Endothelial cell of umbilical vein (primary cell): Measurements from ENCODE around the gene FBXW9. TPM values are rescaled to one million over a fixed set of nuclear protein-coding genes. Genes with fewer than 3 reads are reported as not detected.

ENCODE experiments used
- BruUV-seq: library from RNA; stranded (reverse); fragments of 400-500 nt; replicated peaks from 2 replicates; lab custom pipeline; 2021; lab: Mats Ljungman, UMichigan
- CTCF ChIA-PET: fragments of 300-600, 350-600 bp; sonication (Branson Sonifier 250); formaldehyde crosslinking; loops from one replicate; lab custom pipeline; 2021; ENCODE audit warnings: antibody characterized with exemption, inconsistent platforms; lab: Charles Lee
- POLR2A ChIA-PET: fragments of 300-600, 350-600 bp; sonication (Branson Sonifier 250); formaldehyde crosslinking; loops from one replicate; lab custom pipeline; 2021; ENCODE audit warnings: antibody characterized with exemption, inconsistent platforms; lab: Charles Lee
- DNase-seq: peaks from one replicate; pipeline ENCODE4 v3.0.0-alpha.2; 2011; ENCODE audit warnings: low read depth, low spot score
- FAIRE-seq: peaks from 2 replicates; lab custom pipeline; 2011; peaks lifted over from hg19 to GRCh38; lab: Jason Lieb, UNC
- H2AFZ ChIP-seq: 2 replicates; pipeline ENCODE4 v1.6.0; 2012; ENCODE audit warnings: low read depth, low read length, control low read depth, inconsistent platforms
- H3K27ac ChIP-seq: 2 replicates; pipeline ENCODE4 v1.5.1; 2011; ENCODE audit warnings: low read depth, mild to moderate bottlenecking, control low read depth, low read length, moderate library complexity; ENCODE audit not compliant: insufficient read depth
- H3K27me3 ChIP-seq, 2 experiments: 2 replicates each; pipeline versions ENCODE4 v1.6.0 to v1.6.1; 2011; ENCODE audit warnings: low read length in 2 of 2, mixed read lengths in 1 of 2; ENCODE audit not compliant: control insufficient read depth in 2 of 2, insufficient read depth in 2 of 2
- H3K36me3 ChIP-seq, 2 experiments: 2 replicates in 1 of 2; 3 replicates in 1 of 2; pipeline ENCODE4 v1.5.1; 2011; ENCODE audit warnings: low read length in 2 of 2, mild to moderate bottlenecking in 1 of 2, moderate library complexity in 1 of 2; ENCODE audit not compliant: control insufficient read depth in 2 of 2, insufficient read depth in 2 of 2; ENCODE audit errors: extremely low read depth in 1 of 2
- H3K4me1 ChIP-seq: 3 replicates; pipeline ENCODE4 v1.5.1; 2011; ENCODE audit warnings: mild to moderate bottlenecking, low read length; ENCODE audit not compliant: control insufficient read depth, insufficient read depth; ENCODE audit errors: extremely low read depth
- H3K4me2 ChIP-seq: 2 replicates; pipeline ENCODE4 v1.6.1; 2011; ENCODE audit warnings: low read length, control low read depth, mixed read lengths; ENCODE audit not compliant: insufficient read depth
- H3K4me3 ChIP-seq, 3 experiments: fragments of 200-600 bp in 1 of 3; sonication (generic), shearing (Covaris generic) in 1 of 3; replicated peaks in 1 of 3; 2 replicates each; pipeline ENCODE4 v1.5.1; 2011 to 2016; ENCODE audit warnings: control low read depth in 3 of 3, low read length in 3 of 3, mild to moderate bottlenecking in 2 of 3, inconsistent platforms in 1 of 3, low read depth in 1 of 3, moderate library complexity in 1 of 3; ENCODE audit not compliant: insufficient read depth in 1 of 3
- H3K79me2 ChIP-seq: 2 replicates; pipeline ENCODE4 v1.6.0; 2012; ENCODE audit warnings: low read length, inconsistent platforms; ENCODE audit not compliant: control insufficient read depth, insufficient read depth
- H3K9ac ChIP-seq: replicated peaks from 2 replicates; pipeline ENCODE3; 2011; ENCODE audit warnings: low read length, control low read depth; ENCODE audit not compliant: insufficient read depth; ENCODE audit errors: extremely low read depth
- H3K9me1 ChIP-seq: replicated peaks from 3 replicates; pipeline ENCODE4 v1.6.0; 2011; ENCODE audit warnings: mild to moderate bottlenecking, low read length; ENCODE audit not compliant: control insufficient read depth, insufficient read depth; ENCODE audit errors: extremely low read depth
- H3K9me3 ChIP-seq: replicated peaks from 2 replicates; pipeline ENCODE4 v1.5.1; 2012; ENCODE audit warnings: low read length, inconsistent platforms; ENCODE audit not compliant: control insufficient read depth, insufficient read depth
- H4K20me1 ChIP-seq: replicated peaks from 2 replicates; pipeline ENCODE3; 2011; ENCODE audit warnings: mild to moderate bottlenecking, low read length; ENCODE audit not compliant: control insufficient read depth, insufficient read depth; ENCODE audit errors: extremely low read depth
- CTCF ChIP-seq, 2 donors: IDR thresholded peaks; 1 replicate in 1 of 2; 2 replicates in 1 of 2; pipeline ENCODE4 v1.5.1; 2011; ENCODE audit warnings: low read length in 2 of 2, mild to moderate bottlenecking in 2 of 2, moderate library complexity in 2 of 2, control low read depth in 1 of 2, inconsistent platforms in 1 of 2, low read depth in 1 of 2; ENCODE audit not compliant: insufficient read depth in 1 of 2; ENCODE audit errors: extremely low read depth in 1 of 2
- EZH2 ChIP-seq: IDR thresholded peaks from 2 replicates; pipeline ENCODE4 v1.6.1; 2012; ENCODE audit warnings: borderline replicate concordance, low read depth, mild to moderate bottlenecking, moderate library complexity, low read length, inconsistent platforms; ENCODE audit not compliant: severe bottlenecking
- FOS ChIP-seq: IDR thresholded peaks from 2 replicates; pipeline ENCODE4 v1.6.1; 2011; ENCODE audit warnings: mild to moderate bottlenecking, low read length, moderate library complexity, borderline replicate concordance; ENCODE audit not compliant: insufficient read depth
- GATA2 ChIP-seq: IDR thresholded peaks from 2 replicates; pipeline ENCODE4 v1.7.0; 2011; ENCODE audit warnings: low read depth, mild to moderate bottlenecking, moderate library complexity, mixed read lengths, low read length; ENCODE audit not compliant: insufficient read length, insufficient read depth
- JUN ChIP-seq: IDR thresholded peaks from 2 replicates; pipeline ENCODE4 v1.6.1; 2011; ENCODE audit warnings: borderline replicate concordance, low read depth; ENCODE audit not compliant: insufficient read length, insufficient read depth
- MAX ChIP-seq: IDR thresholded peaks from 2 replicates; pipeline ENCODE4 v1.6.1; 2011; ENCODE audit not compliant: insufficient read depth, insufficient read length
- MYC ChIP-seq: IDR thresholded peaks from one replicate; pipeline ENCODE4 v1.6.1; 2011; ENCODE audit warnings: mild to moderate bottlenecking, low read depth, low read length
- POLR2A ChIP-seq: IDR thresholded peaks from 2 replicates; pipeline ENCODE4 v1.6.1; 2012; ENCODE audit warnings: low read depth, mild to moderate bottlenecking, control low read depth, low read length
- POLR2AphosphoS5 ChIP-seq: IDR thresholded peaks from 2 replicates; pipeline ENCODE4 v1.6.1; 2012; ENCODE audit warnings: low read depth, mild to moderate bottlenecking, control low read depth, low read length, moderate library complexity; ENCODE audit not compliant: insufficient read depth
- dilution Hi-C: fragments of 300-500 bp; cut with MboI; formaldehyde crosslinking; loops from one replicate; pipeline ENCODE4 v1.15.0; 2019; ENCODE audit warnings: low sequenced_read_pairs; ENCODE audit not compliant: extremely low pct_ligation_motif_present
- intact Hi-C: fragments of 100-400 bp; cut with micrococcal nuclease; formaldehyde crosslinking; loops from one replicate; pipeline ENCODE4 v1.10.0; 2022
- polyA plus RNA-seq, 4 experiments: library from polyadenylated mRNA; depleted of rRNA in 3 of 4; stranded (reverse) in 3 of 4; unstranded in 1 of 4; fragments of >200 nt; gene quantifications; 2 replicates each; pipeline versions ENCODE4 v1.2.1 to v1.2.3, GENCODE V29; 2011 to 2012; ENCODE audit warnings: missing spikeins in 1 of 4
- total RNA-seq: library from RNA; stranded (reverse); gene quantifications from 2 replicates; pipeline ENCODE4 v1.2.3, GENCODE V29; 2021

Gene FBXW9
- total and polyA plus RNA-seq, 2 donors (not counting 3 experiments of a cell fraction or from before 2014, with no cell fraction given) = 12.4 to 19.3 TPM

GRCh38 chr19:12666265-12667048, 30.0 kb downstream of the FBXW9 start, which contains the start of the genes MAN2B1 and WDR83:
TSS of gene MAN2B1 (minus strand) at chr19:12666742. CDS start at chr19:12666701, 41 bp downstream.
TSS of gene WDR83 (plus strand) at chr19:12666807. CDS start at chr19:12669791, 2,984 bp downstream.
- Histone ChIP-seq H3K4me3 (peak within 1 kb of the TSS; percentile 60 to 73 (median 67)), H3K9me3 (no peaks in the 10 kb centered on the region), H3K27me3 (no peaks in the 10 kb centered on the region), H2AFZ (peak within 1 kb of the TSS; percentile 90), H3K9ac (peak within 1 kb of the TSS; percentile 77), H3K36me3 (peaks cover 0 to 3% of the 10 kb centered on the region in 2 experiments), H4K20me1 (no peaks in the 10 kb centered on the region), H3K4me2 (peak within 1 kb of the TSS; percentile 70), H3K79me2 (peaks cover 16% of the 10 kb centered on the region), H3K9me1 (no peaks in the 10 kb centered on the region), H3K27ac (peak within 1 kb of the TSS; percentile 38), H3K4me1 (peaks cover 20% of the 10 kb centered on the region)
- POLR2A ChIA-PET = interaction anchor here (1.2 kb wide), 1 partner anchor 14 kb away, joined by 4 read pairs; no protein-coding TSS in a partner anchor
- no TSS peak for BruUV-seq
- DNase-seq (peak; percentile 82), FAIRE-seq (peak; percentile 70)
- no peak for TF ChIP-seq FOS
- peak; percentile 49 for TF ChIP-seq POLR2A
- dilution Hi-C loops = no loop called here
- CTCF ChIA-PET = interaction anchor here (0.6 to 2.1 kb wide), 8 partner anchors 11 to 743 kb away, joined by 3 to 7 read pairs (median 4); no protein-coding TSS in a partner anchor
- intact Hi-C loops = loop anchor here (2.0 to 5.0 kb wide), 3 partner anchors 26 to 744 kb away; partner anchors contain the start of gene ZNF136

- Histone ChIP-seq H3K4me3 (peak overlapping the region; percentile 60 to 73 (median 67)), H3K27me3 (no peaks in the 10 kb centered on the region), H3K9me3 (no peaks in the 10 kb centered on the region), H3K27ac (no peak overlapping the region), H3K4me2 (peak overlapping the region; percentile 70), H3K9me1 (no peaks in the 10 kb centered on the region), H2AFZ (peak overlapping the region; percentile 90), H3K36me3 (peaks cover 0 to 3% of the 10 kb centered on the region in 2 experiments), H3K9ac (peak overlapping the region; percentile 77), H3K4me1 (peaks cover 20% of the 10 kb centered on the region), H4K20me1 (no peaks in the 10 kb centered on the region), H3K79me2 (peaks cover 16% of the 10 kb centered on the region)
- FAIRE-seq (no peak), DNase-seq (no peak)
- TF ChIP-seq JUN (no peak), MAX (no peak), POLR2A (no peak), EZH2 (no peak), CTCF (IDR thresholded peaks at IDR 0.05; ENCODE audit: extremely low read depth in 1 of 2, insufficient read depth in 1 of 2, low read depth in 1 of 2, low read length in 2 of 2) (no peak), MYC (no peak), FOS (no peak), POLR2AphosphoS5 (no peak), GATA2 (no peak)
- no TSS peak for BruUV-seq
- POLR2A ChIA-PET = interaction anchor here (1.2 kb wide), 1 partner anchor 15 kb away, joined by 4 read pairs; no protein-coding TSS in a partner anchor
- intact Hi-C loops = loop anchor here (2.0 to 5.0 kb wide), 3 partner anchors 25 to 743 kb away; partner anchors contain the start of gene ZNF136
- dilution Hi-C loops = no loop called here
- CTCF ChIA-PET = interaction anchor here (0.6 to 2.1 kb wide), 8 partner anchors 11 to 742 kb away, joined by 3 to 7 read pairs (median 4); no protein-coding TSS in a partner anchor
Observed at GRCh38 chr19:12665671-12666264, 30.7 kb downstream of the FBXW9 start.
